K562 (cell line): Measurements from ENCODE around the gene LSM12. TPM values are rescaled to one million over a fixed set of nuclear protein-coding genes. Genes with fewer than 3 reads are reported as not detected.
A peak's percentile ranks its signal among the peaks of the same experiment; 100 is the strongest.

Experiments used
- BHLHE40 ChIP-seq: IDR thresholded peaks from 2 replicates; pipeline ENCODE4 v1.6.1; 2011; ENCODE audit warnings: low read length, improper control_type of control experiment
- FOSL1 ChIP-seq: fragments of 200-800 bp; sonication (Bioruptor generic); conservative IDR thresholded peaks from 2 replicates; pipeline ENCODE4 v1.6.1; 2016; ENCODE audit warnings: missing genetic modification characterization, missing compliant biosample characterization
- FOXK2 ChIP-seq, 2 experiments: fragments of 450-650 bp; IDR thresholded peaks in 1 of 2; conservative IDR thresholded peaks in 1 of 2; 2 replicates each; pipeline ENCODE4 v1.6.1; 2016; ENCODE audit warnings: low read depth in 2 of 2, mild to moderate bottlenecking in 1 of 2
- POLR2A ChIP-seq: fragments of 450-650 bp; conservative IDR thresholded peaks from 2 replicates; pipeline ENCODE4 v1.6.1; 2016
- SAP30 ChIP-seq: fragments of 200-600 bp; sonication (generic); IDR thresholded peaks from 2 replicates; pipeline ENCODE4 v1.6.1; 2012; ENCODE audit warnings: borderline replicate concordance, low read depth, mild to moderate bottlenecking, moderate library complexity, low read length, control low read depth, inconsistent platforms; ENCODE audit not compliant: insufficient read depth, poor library complexity, severe bottlenecking
- TBP ChIP-seq: optimal IDR thresholded peaks from 2 replicates; pipeline ENCODE3; 2011; ENCODE audit warnings: low read depth, low read length, improper control_type of control experiment
- ZBTB7A ChIP-seq: IDR thresholded peaks from 2 replicates; pipeline ENCODE4 v1.6.1; 2011; ENCODE audit warnings: low read depth, mild to moderate bottlenecking, low read length, moderate library complexity, borderline replicate concordance; ENCODE audit not compliant: control insufficient read depth
- polyA plus RNA-seq, 8 experiments: library from polyadenylated mRNA; depleted of rRNA in 4 of 8; stranded (reverse) in 5 of 8; unstranded in 3 of 8; fragments of >200 nt; fragmentation: Nextera tagmentation in 2 of 8; fragmentation: Illumina TruSeq in 1 of 8; extraction: Ambion mirVana in 2 of 8; extraction: Trizol in 1 of 8; gene quantifications; 2 replicates each; pipeline versions ENCODE4 v1.2.1 to v1.2.3, GENCODE V29; 2011 to 2014; ENCODE audit warnings: inconsistent platforms in 1 of 8, missing spikeins in 1 of 8
- total RNA-seq, 7 experiments: library from RNA; depleted of rRNA in 6 of 7; stranded (reverse); fragments of >200 nt in 6 of 7; fragmentation: Illumina TruSeq in 2 of 7; extraction: Trizol in 2 of 7; gene quantifications; 2 replicates each; pipeline versions ENCODE4 v1.2.1 to v1.2.3, GENCODE V29; 2011 to 2021; ENCODE audit warnings: low replicate concordance in 1 of 7
- TF ChIP-seq, protein P1 (sequence below): fragments of 200-400 bp; formaldehyde crosslinking; IDR thresholded peaks from 2 replicates; pipeline ENCODE4 v1.6.1; 2017; ENCODE audit warnings: mild to moderate bottlenecking, low read depth, low read length, moderate library complexity
- TF ChIP-seq, protein P2 (sequence below): fragments of 450-650 bp; IDR thresholded peaks from 2 replicates; pipeline ENCODE4 v1.6.1; 2017; ENCODE audit warnings: antibody characterized with exemption
- TF ChIP-seq, protein P3 (sequence below): conservative IDR thresholded peaks from 2 replicates; pipeline ENCODE4 v1.6.1; 2011; ENCODE audit warnings: low read depth, mild to moderate bottlenecking, low read length; ENCODE audit not compliant: control insufficient read depth
- TF ChIP-seq, protein P4 (sequence below): fragments of 450-650 bp; IDR thresholded peaks from 2 replicates; pipeline ENCODE4 v1.6.1; 2018; ENCODE audit not compliant: partially characterized antibody
- TF ChIP-seq, protein P5 (sequence below): fragments of 450-650 bp; conservative IDR thresholded peaks from 2 replicates; pipeline ENCODE4 v1.6.1; 2016; ENCODE audit warnings: missing genetic modification characterization, low read depth, mild to moderate bottlenecking, missing compliant biosample characterization, moderate library complexity

LSM12 gene
- total and polyA plus RNA-seq, 9 of the 15 experiments (the other 6 are each of a cell fraction or from before 2014, with no cell fraction given) = 53.0 to 258 (median 89.3) TPM

DNA sequence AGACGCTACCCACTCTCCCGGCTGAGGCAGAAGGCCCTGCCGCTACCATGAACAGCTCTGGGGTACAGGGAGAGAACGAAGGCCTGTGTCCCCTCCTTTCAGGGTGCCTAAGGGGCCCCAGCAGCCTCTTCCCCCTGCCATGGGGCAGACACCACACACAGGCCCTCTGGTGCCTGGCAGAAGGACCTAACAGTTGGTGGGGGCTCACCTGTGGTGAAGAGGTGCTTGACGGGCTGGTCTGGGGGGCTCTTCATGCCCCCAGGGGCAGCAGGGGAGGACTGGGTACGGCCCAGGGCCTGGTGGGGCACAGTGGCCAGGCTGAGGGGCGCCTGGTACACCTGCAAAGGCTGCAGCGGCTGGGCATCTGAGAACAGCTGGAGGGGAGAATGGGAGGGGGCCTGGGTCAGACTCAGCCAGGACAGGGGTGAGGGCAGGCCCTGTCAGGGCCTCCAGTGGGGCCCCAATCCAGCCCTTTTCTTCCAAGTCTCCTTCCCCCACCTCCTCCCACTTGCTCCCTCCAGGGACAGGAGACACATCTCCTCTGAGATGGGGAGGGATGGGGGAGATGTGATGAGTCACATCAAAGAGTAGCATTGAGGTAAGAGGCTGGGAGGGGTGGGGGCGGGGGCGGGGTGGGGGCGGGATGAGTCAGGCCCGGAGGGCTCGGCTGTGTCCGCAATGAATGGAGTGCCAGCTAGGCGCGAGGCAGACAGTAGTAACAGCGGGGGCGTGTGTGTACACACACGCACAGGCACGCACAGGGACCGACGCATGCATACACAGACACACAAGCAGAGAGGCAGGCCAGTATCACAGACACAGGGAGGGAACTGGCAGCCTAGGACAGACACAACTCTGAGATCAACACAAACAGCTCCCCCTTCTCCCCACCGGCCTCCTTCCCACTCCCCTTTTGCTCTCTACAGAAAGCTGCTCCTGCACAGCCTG, 20.2 kb upstream of the LSM12 start (continued):
- TF ChIP-seq, protein P1, sequence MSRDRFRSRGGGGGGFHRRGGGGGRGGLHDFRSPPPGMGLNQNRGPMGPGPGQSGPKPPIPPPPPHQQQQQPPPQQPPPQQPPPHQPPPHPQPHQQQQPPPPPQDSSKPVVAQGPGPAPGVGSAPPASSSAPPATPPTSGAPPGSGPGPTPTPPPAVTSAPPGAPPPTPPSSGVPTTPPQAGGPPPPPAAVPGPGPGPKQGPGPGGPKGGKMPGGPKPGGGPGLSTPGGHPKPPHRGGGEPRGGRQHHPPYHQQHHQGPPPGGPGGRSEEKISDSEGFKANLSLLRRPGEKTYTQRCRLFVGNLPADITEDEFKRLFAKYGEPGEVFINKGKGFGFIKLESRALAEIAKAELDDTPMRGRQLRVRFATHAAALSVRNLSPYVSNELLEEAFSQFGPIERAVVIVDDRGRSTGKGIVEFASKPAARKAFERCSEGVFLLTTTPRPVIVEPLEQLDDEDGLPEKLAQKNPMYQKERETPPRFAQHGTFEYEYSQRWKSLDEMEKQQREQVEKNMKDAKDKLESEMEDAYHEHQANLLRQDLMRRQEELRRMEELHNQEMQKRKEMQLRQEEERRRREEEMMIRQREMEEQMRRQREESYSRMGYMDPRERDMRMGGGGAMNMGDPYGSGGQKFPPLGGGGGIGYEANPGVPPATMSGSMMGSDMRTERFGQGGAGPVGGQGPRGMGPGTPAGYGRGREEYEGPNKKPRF = no peak
- TF ChIP-seq FOXK2 (conservative IDR thresholded peaks at IDR 0.05 in 1 of 2, IDR thresholded peaks at IDR 0.05 in 1 of 2; ENCODE audit: low read depth in 2 of 2) (peak; percentile 67 to 68), POLR2A (0 out of 2 replicates have a peak, but pooled peaks have one; percentile 43), BHLHE40 (peak; percentile 80), ZBTB7A (peak; percentile 58), TBP (peak; percentile 29), SAP30 (peak; percentile 60), FOSL1 (tag) (peak; percentile 96)
- TF ChIP-seq, protein P2, sequence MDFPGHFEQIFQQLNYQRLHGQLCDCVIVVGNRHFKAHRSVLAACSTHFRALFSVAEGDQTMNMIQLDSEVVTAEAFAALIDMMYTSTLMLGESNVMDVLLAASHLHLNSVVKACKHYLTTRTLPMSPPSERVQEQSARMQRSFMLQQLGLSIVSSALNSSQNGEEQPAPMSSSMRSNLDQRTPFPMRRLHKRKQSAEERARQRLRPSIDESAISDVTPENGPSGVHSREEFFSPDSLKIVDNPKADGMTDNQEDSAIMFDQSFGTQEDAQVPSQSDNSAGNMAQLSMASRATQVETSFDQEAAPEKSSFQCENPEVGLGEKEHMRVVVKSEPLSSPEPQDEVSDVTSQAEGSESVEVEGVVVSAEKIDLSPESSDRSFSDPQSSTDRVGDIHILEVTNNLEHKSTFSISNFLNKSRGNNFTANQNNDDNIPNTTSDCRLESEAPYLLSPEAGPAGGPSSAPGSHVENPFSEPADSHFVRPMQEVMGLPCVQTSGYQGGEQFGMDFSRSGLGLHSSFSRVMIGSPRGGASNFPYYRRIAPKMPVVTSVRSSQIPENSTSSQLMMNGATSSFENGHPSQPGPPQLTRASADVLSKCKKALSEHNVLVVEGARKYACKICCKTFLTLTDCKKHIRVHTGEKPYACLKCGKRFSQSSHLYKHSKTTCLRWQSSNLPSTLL = no peak
- TF ChIP-seq, protein P3, sequence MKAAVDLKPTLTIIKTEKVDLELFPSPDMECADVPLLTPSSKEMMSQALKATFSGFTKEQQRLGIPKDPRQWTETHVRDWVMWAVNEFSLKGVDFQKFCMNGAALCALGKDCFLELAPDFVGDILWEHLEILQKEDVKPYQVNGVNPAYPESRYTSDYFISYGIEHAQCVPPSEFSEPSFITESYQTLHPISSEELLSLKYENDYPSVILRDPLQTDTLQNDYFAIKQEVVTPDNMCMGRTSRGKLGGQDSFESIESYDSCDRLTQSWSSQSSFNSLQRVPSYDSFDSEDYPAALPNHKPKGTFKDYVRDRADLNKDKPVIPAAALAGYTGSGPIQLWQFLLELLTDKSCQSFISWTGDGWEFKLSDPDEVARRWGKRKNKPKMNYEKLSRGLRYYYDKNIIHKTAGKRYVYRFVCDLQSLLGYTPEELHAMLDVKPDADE = 0 out of 2 replicates have a peak, but pooled peaks have one; percentile 27
- TF ChIP-seq, protein P4, sequence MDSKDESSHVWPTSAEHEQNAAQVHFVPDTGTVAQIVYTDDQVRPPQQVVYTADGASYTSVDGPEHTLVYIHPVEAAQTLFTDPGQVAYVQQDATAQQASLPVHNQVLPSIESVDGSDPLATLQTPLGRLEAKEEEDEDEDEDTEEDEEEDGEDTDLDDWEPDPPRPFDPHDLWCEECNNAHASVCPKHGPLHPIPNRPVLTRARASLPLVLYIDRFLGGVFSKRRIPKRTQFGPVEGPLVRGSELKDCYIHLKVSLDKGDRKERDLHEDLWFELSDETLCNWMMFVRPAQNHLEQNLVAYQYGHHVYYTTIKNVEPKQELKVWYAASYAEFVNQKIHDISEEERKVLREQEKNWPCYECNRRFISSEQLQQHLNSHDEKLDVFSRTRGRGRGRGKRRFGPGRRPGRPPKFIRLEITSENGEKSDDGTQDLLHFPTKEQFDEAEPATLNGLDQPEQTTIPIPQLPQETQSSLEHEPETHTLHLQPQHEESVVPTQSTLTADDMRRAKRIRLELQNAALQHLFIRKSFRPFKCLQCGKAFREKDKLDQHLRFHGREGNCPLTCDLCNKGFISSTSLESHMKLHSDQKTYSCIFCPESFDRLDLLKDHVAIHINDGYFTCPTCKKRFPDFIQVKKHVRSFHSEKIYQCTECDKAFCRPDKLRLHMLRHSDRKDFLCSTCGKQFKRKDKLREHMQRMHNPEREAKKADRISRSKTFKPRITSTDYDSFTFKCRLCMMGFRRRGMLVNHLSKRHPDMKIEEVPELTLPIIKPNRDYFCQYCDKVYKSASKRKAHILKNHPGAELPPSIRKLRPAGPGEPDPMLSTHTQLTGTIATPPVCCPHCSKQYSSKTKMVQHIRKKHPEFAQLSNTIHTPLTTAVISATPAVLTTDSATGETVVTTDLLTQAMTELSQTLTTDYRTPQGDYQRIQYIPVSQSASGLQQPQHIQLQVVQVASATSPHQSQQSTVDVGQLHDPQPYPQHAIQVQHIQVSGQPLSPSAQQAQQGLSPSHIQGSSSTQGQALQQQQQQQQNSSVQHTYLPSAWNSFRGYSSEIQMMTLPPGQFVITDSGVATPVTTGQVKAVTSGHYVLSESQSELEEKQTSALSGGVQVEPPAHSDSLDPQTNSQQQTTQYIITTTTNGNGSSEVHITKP = peak; percentile 22
- TF ChIP-seq, protein P5, sequence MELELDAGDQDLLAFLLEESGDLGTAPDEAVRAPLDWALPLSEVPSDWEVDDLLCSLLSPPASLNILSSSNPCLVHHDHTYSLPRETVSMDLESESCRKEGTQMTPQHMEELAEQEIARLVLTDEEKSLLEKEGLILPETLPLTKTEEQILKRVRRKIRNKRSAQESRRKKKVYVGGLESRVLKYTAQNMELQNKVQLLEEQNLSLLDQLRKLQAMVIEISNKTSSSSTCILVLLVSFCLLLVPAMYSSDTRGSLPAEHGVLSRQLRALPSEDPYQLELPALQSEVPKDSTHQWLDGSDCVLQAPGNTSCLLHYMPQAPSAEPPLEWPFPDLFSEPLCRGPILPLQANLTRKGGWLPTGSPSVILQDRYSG (tag) = no peak
